Keratinocyte (primary cell): Measurements from ENCODE around the gene VNN1. TPM values are rescaled to one million over a fixed set of nuclear protein-coding genes. Genes with fewer than 3 reads are reported as not detected.

Experiments
- DNase-seq: peaks from one replicate; pipeline ENCODE4 v3.0.0-alpha.2; 2011; ENCODE audit warnings: low read depth, missing footprints, low spot score
- FAIRE-seq: peaks from 2 replicates; lab custom pipeline; 2011; peaks lifted over from hg19 to GRCh38; lab: Jason Lieb, UNC
- H2AFZ ChIP-seq: 2 replicates; pipeline ENCODE4 v1.6.0; 2012; ENCODE audit warnings: low read length, control low read depth, inconsistent platforms; ENCODE audit not compliant: control insufficient read depth
- H3K27ac ChIP-seq: 2 replicates; pipeline ENCODE4 v1.5.1; 2011; ENCODE audit warnings: low read length; ENCODE audit not compliant: control insufficient read depth, insufficient read depth
- H3K27me3 ChIP-seq: 3 replicates; pipeline ENCODE4 v1.6.0; 2011; ENCODE audit warnings: low read length; ENCODE audit not compliant: control insufficient read depth, insufficient read depth; ENCODE audit errors: extremely low read depth
- H3K36me3 ChIP-seq, 2 experiments: 2 replicates in 1 of 2; 3 replicates in 1 of 2; pipeline ENCODE4 v1.5.1; 2011; ENCODE audit warnings: low read length in 2 of 2, mild to moderate bottlenecking in 1 of 2; ENCODE audit not compliant: control insufficient read depth in 2 of 2, insufficient read depth in 2 of 2; ENCODE audit errors: extremely low read depth in 1 of 2
- H3K4me1 ChIP-seq: 3 replicates; pipeline ENCODE4 v1.5.1; 2011; ENCODE audit warnings: low read length; ENCODE audit not compliant: control insufficient read depth, insufficient read depth; ENCODE audit errors: extremely low read depth
- H3K4me2 ChIP-seq: 3 replicates; pipeline ENCODE4 v1.6.0; 2011; ENCODE audit warnings: low read depth, low read length; ENCODE audit not compliant: control insufficient read depth, insufficient read depth; ENCODE audit errors: extremely low read depth
- H3K4me3 ChIP-seq, 3 experiments: fragments of 200-600 bp in 1 of 3; sonication (generic) in 1 of 3; 2 replicates in 2 of 3; 3 replicates in 1 of 3; pipeline ENCODE4 v1.5.1; 2011 to 2016; ENCODE audit warnings: low read length in 3 of 3, mild to moderate bottlenecking in 3 of 3, control low read depth in 2 of 3, inconsistent platforms in 1 of 3, low read depth in 1 of 3, mixed read lengths in 1 of 3, mixed run types in 1 of 3, moderate library complexity in 1 of 3; ENCODE audit not compliant: control insufficient read depth in 2 of 3, insufficient read depth in 2 of 3; ENCODE audit errors: extremely low read depth in 1 of 3
- H3K79me2 ChIP-seq: 2 replicates; pipeline ENCODE4 v1.6.0; 2012; ENCODE audit warnings: low read length; ENCODE audit not compliant: control insufficient read depth, insufficient read depth
- H3K9ac ChIP-seq: 3 replicates; pipeline ENCODE4 v1.6.0; 2011; ENCODE audit warnings: low read length; ENCODE audit not compliant: control insufficient read depth, insufficient read depth; ENCODE audit errors: extremely low read depth
- H3K9me1 ChIP-seq: 3 replicates; pipeline ENCODE4 v1.6.0; 2011; ENCODE audit warnings: low read length; ENCODE audit not compliant: control insufficient read depth, insufficient read depth; ENCODE audit errors: extremely low read depth
- H3K9me3 ChIP-seq: 2 replicates; pipeline ENCODE4 v1.5.1; 2012; ENCODE audit warnings: low read depth, low read length; ENCODE audit not compliant: control insufficient read depth
- H4K20me1 ChIP-seq: 3 replicates; pipeline ENCODE4 v1.6.0; 2011; ENCODE audit warnings: low read length; ENCODE audit not compliant: control insufficient read depth, insufficient read depth; ENCODE audit errors: extremely low read depth
- EZH2 ChIP-seq: IDR thresholded peaks from one replicate; pipeline ENCODE4 v1.6.1; 2012; ENCODE audit warnings: inconsistent platforms, mild to moderate bottlenecking, low read length, moderate library complexity
- dilution Hi-C: fragments of 300-500 bp; cut with MboI; formaldehyde crosslinking; loops from one replicate; pipeline ENCODE4 v1.7.0; 2020; ENCODE audit warnings: low sequenced_read_pairs; ENCODE audit not compliant: extremely low pct_ligation_motif_present
- polyA plus RNA-seq, 5 experiments: library from polyadenylated mRNA; depleted of rRNA in 3 of 5; stranded (reverse) in 3 of 5; stranded (forward) in 1 of 5; unstranded in 1 of 5; fragments of >200 nt; gene quantifications; 1 replicate in 1 of 5; 2 replicates in 3 of 5; 3 replicates in 1 of 5; pipeline versions ENCODE4 v1.2.1 to v1.2.3, GENCODE V29; 2011 to 2012; ENCODE audit warnings: missing spikeins in 2 of 5, low read depth in 1 of 5, low replicate concordance in 1 of 5
- TF ChIP-seq, protein P1 (sequence below), 3 experiments: IDR thresholded peaks in 1 of 3; conservative IDR thresholded peaks in 1 of 3; optimal IDR thresholded peaks in 1 of 3; 2 replicates in 2 of 3; 3 replicates in 1 of 3; pipeline versions ENCODE3 to v1.5.1; 2011; ENCODE audit warnings: low read length in 3 of 3, mild to moderate bottlenecking in 3 of 3, moderate library complexity in 2 of 3, control low read depth in 1 of 3, inconsistent platforms in 1 of 3; ENCODE audit not compliant: insufficient read depth in 2 of 3; ENCODE audit errors: extremely low read depth in 1 of 3

Gene VNN1
- polyA plus RNA-seq, 1 donor (not counting 4 experiments of a cell fraction or from before 2014, with no cell fraction given): 3.3 TPM

DNA sequence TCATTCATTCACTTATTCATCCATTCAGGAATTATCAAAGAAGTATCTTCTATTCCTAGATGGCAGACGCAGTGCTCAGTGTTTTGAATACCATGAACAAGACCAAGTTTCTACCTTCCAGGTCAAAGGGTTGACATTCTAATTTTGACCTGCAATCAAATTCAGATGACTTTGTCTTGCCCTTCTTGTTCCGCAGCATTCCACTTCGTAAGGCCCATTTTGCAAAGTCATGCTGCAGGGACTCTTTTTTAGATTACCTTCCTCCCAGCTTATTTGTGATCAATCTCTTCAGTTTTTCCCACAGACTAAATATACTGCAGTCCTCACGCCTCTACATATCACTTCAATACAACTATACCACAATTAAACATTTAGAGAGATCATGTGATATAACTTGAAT, 47.7 kb downstream of the VNN1 start:
- H3K4me3 ChIP-seq: no peak overlapping the region
- H3K9ac ChIP-seq: no peak overlapping the region
- dilution Hi-C loops: no loop called here
- H3K4me1 ChIP-seq: no peaks in the 10 kb centered on the region
- H3K27ac ChIP-seq: no peak overlapping the region
- TF ChIP-seq, protein P1, sequence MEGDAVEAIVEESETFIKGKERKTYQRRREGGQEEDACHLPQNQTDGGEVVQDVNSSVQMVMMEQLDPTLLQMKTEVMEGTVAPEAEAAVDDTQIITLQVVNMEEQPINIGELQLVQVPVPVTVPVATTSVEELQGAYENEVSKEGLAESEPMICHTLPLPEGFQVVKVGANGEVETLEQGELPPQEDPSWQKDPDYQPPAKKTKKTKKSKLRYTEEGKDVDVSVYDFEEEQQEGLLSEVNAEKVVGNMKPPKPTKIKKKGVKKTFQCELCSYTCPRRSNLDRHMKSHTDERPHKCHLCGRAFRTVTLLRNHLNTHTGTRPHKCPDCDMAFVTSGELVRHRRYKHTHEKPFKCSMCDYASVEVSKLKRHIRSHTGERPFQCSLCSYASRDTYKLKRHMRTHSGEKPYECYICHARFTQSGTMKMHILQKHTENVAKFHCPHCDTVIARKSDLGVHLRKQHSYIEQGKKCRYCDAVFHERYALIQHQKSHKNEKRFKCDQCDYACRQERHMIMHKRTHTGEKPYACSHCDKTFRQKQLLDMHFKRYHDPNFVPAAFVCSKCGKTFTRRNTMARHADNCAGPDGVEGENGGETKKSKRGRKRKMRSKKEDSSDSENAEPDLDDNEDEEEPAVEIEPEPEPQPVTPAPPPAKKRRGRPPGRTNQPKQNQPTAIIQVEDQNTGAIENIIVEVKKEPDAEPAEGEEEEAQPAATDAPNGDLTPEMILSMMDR (optimal IDR thresholded peaks at IDR 0.05 in 1 of 3, IDR thresholded peaks at IDR 0.05 in 1 of 3, conservative IDR thresholded peaks at IDR 0.05 in 1 of 3; ENCODE audit: extremely low read depth in 1 of 3, insufficient read depth in 2 of 3, low read length in 3 of 3): no peak
- no peak for TF ChIP-seq EZH2
- no peaks in the 10 kb centered on the region for H3K9me1 ChIP-seq
- no peaks in the 10 kb centered on the region for H3K27me3 ChIP-seq
- no peaks in the 10 kb centered on the region for H3K36me3 ChIP-seq
- no peaks in the 10 kb centered on the region for H4K20me1 ChIP-seq
- no peak overlapping the region for H3K4me2 ChIP-seq
- no peaks in the 10 kb centered on the region for H3K79me2 ChIP-seq
- no peak overlapping the region for H2AFZ ChIP-seq
- FAIRE-seq: no peak
- H3K9me3 ChIP-seq: no peaks in the 10 kb centered on the region
- DNase-seq: no peak

DNA sequence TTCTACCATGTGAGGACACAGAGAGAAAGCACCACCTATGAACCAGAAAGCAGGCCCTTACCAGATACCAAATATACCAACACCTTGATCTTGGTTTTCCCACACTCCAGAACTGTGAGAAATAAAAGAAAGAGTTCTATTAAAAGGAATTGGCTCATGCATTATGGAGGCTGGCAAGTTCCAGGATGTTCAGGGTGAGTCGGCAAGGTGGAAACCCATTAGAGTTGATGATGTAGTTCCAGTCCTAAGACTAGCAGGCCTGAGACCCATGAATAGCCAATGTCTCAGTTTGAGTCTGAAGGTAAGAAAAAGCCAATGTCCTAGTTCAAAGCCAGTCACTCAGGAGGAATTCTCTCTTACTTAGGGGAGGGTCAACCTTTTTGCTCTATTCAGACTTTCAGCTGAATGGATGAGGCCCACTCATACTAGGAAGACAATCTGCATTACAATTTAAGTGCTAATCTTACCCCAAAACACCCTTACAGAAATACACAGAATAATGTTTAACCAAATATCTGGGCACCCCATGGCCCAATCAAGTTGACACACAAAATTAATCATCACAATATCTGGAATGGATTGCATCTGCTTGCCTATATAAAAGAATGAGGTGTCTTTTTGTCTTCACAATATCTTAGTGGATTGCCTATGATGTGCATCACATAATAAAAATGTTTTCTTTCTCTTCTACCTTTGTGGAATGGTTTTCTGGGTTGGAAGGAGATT, 49.4 kb downstream of the VNN1 start:
- no peak for TF ChIP-seq EZH2
- TF ChIP-seq, protein P1 (optimal IDR thresholded peaks at IDR 0.05 in 1 of 3, IDR thresholded peaks at IDR 0.05 in 1 of 3, conservative IDR thresholded peaks at IDR 0.05 in 1 of 3; ENCODE audit: extremely low read depth in 1 of 3, insufficient read depth in 2 of 3, low read length in 3 of 3): no peak
- Histone ChIP-seq H3K9ac (no peak overlapping the region), H3K9me3 (no peaks in the 10 kb centered on the region), H3K4me1 (no peaks in the 10 kb centered on the region), H3K9me1 (no peaks in the 10 kb centered on the region), H4K20me1 (no peaks in the 10 kb centered on the region), H2AFZ (no peak overlapping the region), H3K79me2 (no peaks in the 10 kb centered on the region), H3K27ac (no peak overlapping the region), H3K4me2 (no peak overlapping the region), H3K4me3 (no peak overlapping the region), H3K36me3 (no peaks in the 10 kb centered on the region), H3K27me3 (no peaks in the 10 kb centered on the region)
- DNase-seq: no peak
- dilution Hi-C loops: no loop called here
- FAIRE-seq: no peak
